Measurements from ENCODE around the gene USP15.

GRCh38 chr12:62263966-62264365 is 3.8 kb downstream of the USP15 start:
- TF ChIP-seq EZH2 (IDR thresholded peaks at IDR 0.05; ENCODE audit: borderline replicate concordance) = no peak
- TF ChIP-seq CTCF (IDR thresholded peaks at IDR 0.05; ENCODE audit: poor library complexity) = no peak
